ENCODE measurements around the gene KIFC1. TPM values are rescaled to one million over a fixed set of nuclear protein-coding genes. Genes with fewer than 3 reads are reported as not detected.

KIFC1 gene
- total and polyA plus RNA-seq, 2 of the 4 experiments (the other 2 are of a cell fraction), result 33.9 to 40.6 TPM

DNA sequence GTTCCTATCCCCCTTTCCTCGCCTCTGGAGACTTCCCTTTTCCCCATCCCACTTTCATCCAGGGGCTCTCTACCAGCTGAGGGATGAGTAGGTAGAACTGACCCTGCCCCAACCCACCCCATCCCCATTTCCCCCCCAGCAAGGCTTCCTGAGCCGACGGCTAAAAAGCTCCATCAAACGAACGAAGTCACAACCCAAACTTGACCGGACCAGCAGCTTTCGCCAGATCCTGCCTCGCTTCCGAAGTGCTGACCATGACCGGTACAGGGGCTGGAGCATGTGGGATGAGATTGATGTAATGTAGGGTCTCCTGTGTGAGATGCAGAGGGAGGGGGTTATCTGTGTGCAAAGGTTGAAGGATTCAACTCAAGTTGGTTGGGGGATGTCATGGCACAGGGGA is 40.9 kb downstream of the KIFC1 start:
- H2BK15ac ChIP-seq (ENCODE audit: low read depth, low read length), result no peak overlapping the region
- no peak overlapping the region; the same call in 1 of the 2 replicates for H3K23ac ChIP-seq (ENCODE audit: low read depth, low read length)
- no peak overlapping the region for H4K5ac ChIP-seq (ENCODE audit: low read depth, low read length)
- peak overlapping the region; percentile 44 for H2AK9ac ChIP-seq (replicated peaks; ENCODE audit: low read depth, low read length, poor library complexity)
- no peaks in the 10 kb centered on the region for H3K27me3 ChIP-seq (ENCODE audit: control insufficient read depth, insufficient read depth, low read length)
- H2AFZ ChIP-seq (replicated peaks; ENCODE audit: low read length, poor library complexity), result no peak overlapping the region
- TF ChIP-seq, protein P1, sequence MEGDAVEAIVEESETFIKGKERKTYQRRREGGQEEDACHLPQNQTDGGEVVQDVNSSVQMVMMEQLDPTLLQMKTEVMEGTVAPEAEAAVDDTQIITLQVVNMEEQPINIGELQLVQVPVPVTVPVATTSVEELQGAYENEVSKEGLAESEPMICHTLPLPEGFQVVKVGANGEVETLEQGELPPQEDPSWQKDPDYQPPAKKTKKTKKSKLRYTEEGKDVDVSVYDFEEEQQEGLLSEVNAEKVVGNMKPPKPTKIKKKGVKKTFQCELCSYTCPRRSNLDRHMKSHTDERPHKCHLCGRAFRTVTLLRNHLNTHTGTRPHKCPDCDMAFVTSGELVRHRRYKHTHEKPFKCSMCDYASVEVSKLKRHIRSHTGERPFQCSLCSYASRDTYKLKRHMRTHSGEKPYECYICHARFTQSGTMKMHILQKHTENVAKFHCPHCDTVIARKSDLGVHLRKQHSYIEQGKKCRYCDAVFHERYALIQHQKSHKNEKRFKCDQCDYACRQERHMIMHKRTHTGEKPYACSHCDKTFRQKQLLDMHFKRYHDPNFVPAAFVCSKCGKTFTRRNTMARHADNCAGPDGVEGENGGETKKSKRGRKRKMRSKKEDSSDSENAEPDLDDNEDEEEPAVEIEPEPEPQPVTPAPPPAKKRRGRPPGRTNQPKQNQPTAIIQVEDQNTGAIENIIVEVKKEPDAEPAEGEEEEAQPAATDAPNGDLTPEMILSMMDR (conservative IDR thresholded peaks at IDR 0.05; ENCODE audit: low read depth, low read length), result no peak
- TF ChIP-seq CHD1 (IDR thresholded peaks at IDR 0.05; ENCODE audit: low read depth, low read length) (no peak), RCOR1 (IDR thresholded peaks at IDR 0.05; ENCODE audit: insufficient replicate concordance, low read length) (no peak)
- no peak overlapping the region for H3K4me3 ChIP-seq (ENCODE audit: insufficient read depth, low read depth, low read length)
- ATAC-seq (ENCODE audit: low read depth), result no peak
- no peak overlapping the region for H3K56ac ChIP-seq (ENCODE audit: extremely low read depth, insufficient read depth, low read length)
- DNase-seq, result no peak
- H4K8ac ChIP-seq (ENCODE audit: low read depth in 2 of 2, low read length in 2 of 2), result no peak overlapping the region
- H3K18ac ChIP-seq (ENCODE audit: low read depth, low read length), result no peak overlapping the region
- dilution Hi-C loops (cut with HindIII; ENCODE audit: low sequenced_read_pairs, unreplicated experiment), result no loop called here
- no peak overlapping the region for H3K4me2 ChIP-seq (ENCODE audit: low read depth, low read length)
- no peak overlapping the region for H3K9ac ChIP-seq (ENCODE audit: low read depth, low read length)
- peaks cover 35% of the 10 kb centered on the region for H4K20me1 ChIP-seq (ENCODE audit: insufficient read depth, low read length)
- no peak overlapping the region for H3K27ac ChIP-seq (ENCODE audit: insufficient read depth, low read length)
- peak overlapping the region; percentile 5; the same call in 1 of the 2 replicates for H2AK5ac ChIP-seq (ENCODE audit: low read depth, low read length)
- no peak overlapping the region for H2BK120ac ChIP-seq (ENCODE audit: low read depth, low read length)
- peaks cover 26% of the 10 kb centered on the region for H3K36me3 ChIP-seq (ENCODE audit: control insufficient read depth, insufficient read depth, low read length)
- H2BK20ac ChIP-seq (ENCODE audit: low read depth, low read length), result no peak overlapping the region
- no peak overlapping the region for H3K4ac ChIP-seq (ENCODE audit: low read depth, low read length)
- no peak overlapping the region for H3K14ac ChIP-seq (replicated peaks; ENCODE audit: low read depth, low read length)
- WGBS, 2 experiments (ENCODE audit: extremely low coverage in 2 of 2, insufficient read length in 1 of 2), result 83% methylated on average over 6 of the region's 10 CpGs; no CpG with 5 or more reads in 1 of the 2 experiments
- H3K9me3 ChIP-seq (ENCODE audit: control insufficient read depth, insufficient read depth, low read length), result no peaks in the 10 kb centered on the region
- CTCF ChIA-PET, result no interaction called here
- in situ Hi-C loops (cut with MboI; ENCODE audit: low sequenced_read_pairs), result no loop called here
- H3K4me1 ChIP-seq (ENCODE audit: control insufficient read depth, insufficient read depth, low read length), result peaks cover 27% of the 10 kb centered on the region
- intact Hi-C loops (cut with micrococcal nuclease), result no loop called here
- no TSS peak for BruUV-seq (replicated peaks)
- H3K79me1 ChIP-seq (ENCODE audit: low read depth in 1 of 2, low read length in 2 of 2), result peaks cover 21 to 73% of the 10 kb centered on the region in 2 experiments
- no peak overlapping the region for H2BK5ac ChIP-seq (ENCODE audit: low read depth, low read length, poor library complexity, severe bottlenecking)
- H3K9me1 ChIP-seq (ENCODE audit: insufficient read depth, low read length), result peaks cover 26% of the 10 kb centered on the region
- POLR2A ChIA-PET (ENCODE audit: unreplicated experiment), result no interaction called here
- no peak overlapping the region for H4K91ac ChIP-seq (ENCODE audit: insufficient read depth, low read depth, low read length)
